K562 (cell line): ENCODE results near the gene MAST4.

Experiments
- CEBPB ChIP-seq: fragments of 450-650 bp; IDR thresholded peaks from 2 replicates; pipeline ENCODE4 v1.6.1; 2016; ENCODE audit warnings: missing genetic modification characterization, missing compliant biosample characterization
- EP300 ChIP-seq: IDR thresholded peaks from 2 replicates; pipeline ENCODE4 v1.6.1; 2012; ENCODE audit warnings: low read length, improper control_type of control experiment
- FOSL1 ChIP-seq: fragments of 200-800 bp; sonication (Bioruptor generic); conservative IDR thresholded peaks from 2 replicates; pipeline ENCODE4 v1.6.1; 2016; ENCODE audit warnings: missing genetic modification characterization, missing compliant biosample characterization
- IRF2 ChIP-seq: sonication (generic); formaldehyde crosslinking; IDR thresholded peaks from 2 replicates; pipeline ENCODE4 v1.8.1; 2022; ENCODE audit warnings: mild to moderate bottlenecking, missing genetic modification reagents
- JUNB ChIP-seq: fragments of 450-650 bp; formaldehyde crosslinking; conservative IDR thresholded peaks from 2 replicates; pipeline ENCODE4 v1.4.0; 2020; ENCODE audit warnings: mild to moderate bottlenecking
- POLR2A ChIP-seq: fragments of 450-650 bp; conservative IDR thresholded peaks from 2 replicates; pipeline ENCODE4 v1.6.1; 2016
- SNRNP70 ChIP-seq: fragments of 200-400 bp; formaldehyde crosslinking; optimal IDR thresholded peaks from 2 replicates; pipeline ENCODE3; 2017; ENCODE audit warnings: low read depth, low read length
- ZNF232 ChIP-seq: sonication (generic); formaldehyde crosslinking; IDR thresholded peaks from 2 replicates; pipeline ENCODE4 v1.8.0; 2022; ENCODE audit warnings: mild to moderate bottlenecking, missing genetic modification reagents
- ZNF274 ChIP-seq: IDR thresholded peaks from 2 replicates; pipeline ENCODE4 v1.6.1; 2011; ENCODE audit warnings: low read depth, mild to moderate bottlenecking, low read length, moderate library complexity, borderline replicate concordance
- ZNF785 ChIP-seq: fragments of 250-450 bp; sonication (Bioruptor Pico); IDR thresholded peaks from 2 replicates; pipeline ENCODE4 v1.4.0; 2020; ENCODE audit warnings: mild to moderate bottlenecking
- TF ChIP-seq, protein P1 (sequence below), 3 experiments: IDR thresholded peaks in 2 of 3; conservative IDR thresholded peaks in 1 of 3; 2 replicates each; pipeline ENCODE4 v1.5.1; 2011 to 2012; ENCODE audit warnings: low read length in 3 of 3, mild to moderate bottlenecking in 3 of 3, control low read depth in 2 of 3, improper control_type of control experiment in 1 of 3, inconsistent platforms in 1 of 3, low read depth in 1 of 3, mixed read lengths in 1 of 3, moderate library complexity in 1 of 3; ENCODE audit not compliant: insufficient read depth in 2 of 3
- TF ChIP-seq, protein P2 (sequence below): fragments of 250-450 bp; sonication (Bioruptor Pico); IDR thresholded peaks from 2 replicates; pipeline ENCODE4 v1.5.0; 2021; ENCODE audit warnings: mild to moderate bottlenecking, borderline replicate concordance
- TF ChIP-seq, protein P3 (sequence below), 2 experiments: fragments of 450-650 bp in 1 of 2; IDR thresholded peaks; 2 replicates each; pipeline ENCODE4 v1.6.1; 2011 to 2017; ENCODE audit warnings: low read depth in 2 of 2, antibody characterized with exemption in 1 of 2, borderline replicate concordance in 1 of 2, low read length in 1 of 2, mild to moderate bottlenecking in 1 of 2, mixed read lengths in 1 of 2; ENCODE audit not compliant: control insufficient read depth in 1 of 2

GRCh38 chr5:66795682-66796081 is 199.5 kb downstream of the MAST4 start:
- TF ChIP-seq, protein P1, sequence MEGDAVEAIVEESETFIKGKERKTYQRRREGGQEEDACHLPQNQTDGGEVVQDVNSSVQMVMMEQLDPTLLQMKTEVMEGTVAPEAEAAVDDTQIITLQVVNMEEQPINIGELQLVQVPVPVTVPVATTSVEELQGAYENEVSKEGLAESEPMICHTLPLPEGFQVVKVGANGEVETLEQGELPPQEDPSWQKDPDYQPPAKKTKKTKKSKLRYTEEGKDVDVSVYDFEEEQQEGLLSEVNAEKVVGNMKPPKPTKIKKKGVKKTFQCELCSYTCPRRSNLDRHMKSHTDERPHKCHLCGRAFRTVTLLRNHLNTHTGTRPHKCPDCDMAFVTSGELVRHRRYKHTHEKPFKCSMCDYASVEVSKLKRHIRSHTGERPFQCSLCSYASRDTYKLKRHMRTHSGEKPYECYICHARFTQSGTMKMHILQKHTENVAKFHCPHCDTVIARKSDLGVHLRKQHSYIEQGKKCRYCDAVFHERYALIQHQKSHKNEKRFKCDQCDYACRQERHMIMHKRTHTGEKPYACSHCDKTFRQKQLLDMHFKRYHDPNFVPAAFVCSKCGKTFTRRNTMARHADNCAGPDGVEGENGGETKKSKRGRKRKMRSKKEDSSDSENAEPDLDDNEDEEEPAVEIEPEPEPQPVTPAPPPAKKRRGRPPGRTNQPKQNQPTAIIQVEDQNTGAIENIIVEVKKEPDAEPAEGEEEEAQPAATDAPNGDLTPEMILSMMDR (IDR thresholded peaks at IDR 0.05 in 2 of 3, conservative IDR thresholded peaks at IDR 0.05 in 1 of 3; ENCODE audit: insufficient read depth in 2 of 3, low read depth in 1 of 3, low read length in 3 of 3) = no peak
- TF ChIP-seq, protein P2, sequence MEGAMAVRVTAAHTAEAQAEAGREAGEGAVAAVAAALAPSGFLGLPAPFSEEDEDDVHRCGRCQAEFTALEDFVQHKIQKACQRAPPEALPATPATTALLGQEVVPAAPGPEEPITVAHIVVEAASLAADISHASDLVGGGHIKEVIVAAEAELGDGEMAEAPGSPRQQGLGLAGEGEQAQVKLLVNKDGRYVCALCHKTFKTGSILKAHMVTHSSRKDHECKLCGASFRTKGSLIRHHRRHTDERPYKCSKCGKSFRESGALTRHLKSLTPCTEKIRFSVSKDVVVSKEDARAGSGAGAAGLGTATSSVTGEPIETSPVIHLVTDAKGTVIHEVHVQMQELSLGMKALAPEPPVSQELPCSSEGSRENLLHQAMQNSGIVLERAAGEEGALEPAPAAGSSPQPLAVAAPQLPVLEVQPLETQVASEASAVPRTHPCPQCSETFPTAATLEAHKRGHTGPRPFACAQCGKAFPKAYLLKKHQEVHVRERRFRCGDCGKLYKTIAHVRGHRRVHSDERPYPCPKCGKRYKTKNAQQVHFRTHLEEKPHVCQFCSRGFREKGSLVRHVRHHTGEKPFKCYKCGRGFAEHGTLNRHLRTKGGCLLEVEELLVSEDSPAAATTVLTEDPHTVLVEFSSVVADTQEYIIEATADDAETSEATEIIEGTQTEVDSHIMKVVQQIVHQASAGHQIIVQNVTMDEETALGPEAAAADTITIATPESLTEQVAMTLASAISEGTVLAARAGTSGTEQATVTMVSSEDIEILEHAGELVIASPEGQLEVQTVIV = no peak
- TF ChIP-seq ZNF274 (no peak), EP300 (no peak), ZNF785 (CRISPR knock-in tag) (no peak), CEBPB (tag) (no peak), POLR2A (no peak), IRF2 (no peak), JUNB (CRISPR knock-in tag) (no peak), FOSL1 (tag) (no peak), ZNF232 (CRISPR knock-in tag) (no peak), SNRNP70 (no peak)
- TF ChIP-seq, protein P3, sequence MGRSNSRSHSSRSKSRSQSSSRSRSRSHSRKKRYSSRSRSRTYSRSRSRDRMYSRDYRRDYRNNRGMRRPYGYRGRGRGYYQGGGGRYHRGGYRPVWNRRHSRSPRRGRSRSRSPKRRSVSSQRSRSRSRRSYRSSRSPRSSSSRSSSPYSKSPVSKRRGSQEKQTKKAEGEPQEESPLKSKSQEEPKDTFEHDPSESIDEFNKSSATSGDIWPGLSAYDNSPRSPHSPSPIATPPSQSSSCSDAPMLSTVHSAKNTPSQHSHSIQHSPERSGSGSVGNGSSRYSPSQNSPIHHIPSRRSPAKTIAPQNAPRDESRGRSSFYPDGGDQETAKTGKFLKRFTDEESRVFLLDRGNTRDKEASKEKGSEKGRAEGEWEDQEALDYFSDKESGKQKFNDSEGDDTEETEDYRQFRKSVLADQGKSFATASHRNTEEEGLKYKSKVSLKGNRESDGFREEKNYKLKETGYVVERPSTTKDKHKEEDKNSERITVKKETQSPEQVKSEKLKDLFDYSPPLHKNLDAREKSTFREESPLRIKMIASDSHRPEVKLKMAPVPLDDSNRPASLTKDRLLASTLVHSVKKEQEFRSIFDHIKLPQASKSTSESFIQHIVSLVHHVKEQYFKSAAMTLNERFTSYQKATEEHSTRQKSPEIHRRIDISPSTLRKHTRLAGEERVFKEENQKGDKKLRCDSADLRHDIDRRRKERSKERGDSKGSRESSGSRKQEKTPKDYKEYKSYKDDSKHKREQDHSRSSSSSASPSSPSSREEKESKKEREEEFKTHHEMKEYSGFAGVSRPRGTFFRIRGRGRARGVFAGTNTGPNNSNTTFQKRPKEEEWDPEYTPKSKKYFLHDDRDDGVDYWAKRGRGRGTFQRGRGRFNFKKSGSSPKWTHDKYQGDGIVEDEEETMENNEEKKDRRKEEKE (IDR thresholded peaks at IDR 0.05; ENCODE audit: borderline replicate concordance in 1 of 2, control insufficient read depth in 1 of 2, low read depth in 2 of 2, low read length in 1 of 2) = no peak
